HG03354 (cell line): Measurements from ENCODE around the gene UBE2L3.
A peak's percentile ranks its signal among the peaks of the same experiment; 100 is the strongest.
"Not testable (repeated sequence)": the region's sequence is repeated elsewhere in the genome, so short reads cannot be mapped to it uniquely, and the experiment has no call there.

Source experiments
- ATAC-seq: cut with Tn5 transposase; IDR thresholded peaks from one replicate; pipeline ENCODE4 v1.9.1; 2021; ENCODE audit warnings: mild to moderate bottlenecking; ENCODE audit not compliant: unreplicated experiment, poor library complexity, severe bottlenecking

The UBE2L3 gene

GRCh38 chr22:21569459-21570170 is 2.1 kb downstream of the UBE2L3 start:
- no peak for ATAC-seq

GRCh38 chr22:21570398-21570797 is 2.9 kb downstream of the UBE2L3 start:
- no peak for ATAC-seq

GRCh38 chr22:21571679-21572078 is 4.2 kb downstream of the UBE2L3 start:
- ATAC-seq = no peak

GRCh38 chr22:21573293-21573734 is 5.8 kb downstream of the UBE2L3 start:
- no peak for ATAC-seq

GRCh38 chr22:21573750-21574494 is 6.4 kb downstream of the UBE2L3 start:
- ATAC-seq = no peak

GRCh38 chr22:21579474-21579851 is 11.9 kb downstream of the UBE2L3 start:
- no peak for ATAC-seq

- ATAC-seq = not testable (repeated sequence)
Measured at GRCh38 chr22:21580623-21581007, 13.1 kb downstream of the UBE2L3 start.

- not testable (repeated sequence) for ATAC-seq
Measured at GRCh38 chr22:21581009-21581713, 13.6 kb downstream of the UBE2L3 start.

- ATAC-seq = no peak
Measured at GRCh38 chr22:21582801-21583740, 15.6 kb downstream of the UBE2L3 start.

GRCh38 chr22:21585389-21585788 is 17.9 kb downstream of the UBE2L3 start:
- ATAC-seq = no peak

GRCh38 chr22:21587803-21588611 is 20.5 kb downstream of the UBE2L3 start:
- ATAC-seq = peak; percentile 81

- ATAC-seq = no peak
Measured at GRCh38 chr22:21589396-21589795, 21.9 kb downstream of the UBE2L3 start.

- ATAC-seq = no peak
Measured at GRCh38 chr22:21590809-21591641, 23.5 kb downstream of the UBE2L3 start.

GRCh38 chr22:21591695-21592094 is 24.2 kb downstream of the UBE2L3 start:
- no peak for ATAC-seq

GRCh38 chr22:21592422-21592821 is 24.9 kb downstream of the UBE2L3 start:
- ATAC-seq = no peak

GRCh38 chr22:21593406-21594232 is 26.1 kb downstream of the UBE2L3 start:
- no peak for ATAC-seq

GRCh38 chr22:21594865-21595452 is 27.4 kb downstream of the UBE2L3 start:
- ATAC-seq = no peak
